ENCODE results near the gene PCED1A.

Gene PCED1A

GRCh38 chr20:2804852-2805688, 35.4 kb downstream of the PCED1A start:
- DNase-seq (ENCODE audit: low read depth): no peak

- DNase-seq (ENCODE audit: low read depth): no peak
These were observed 36.2 kb downstream of the PCED1A start for GRCh38 chr20:2804041-2804828.

- no peak for DNase-seq (ENCODE audit: low read depth)
These were observed 39.1 kb downstream of the PCED1A start for GRCh38 chr20:2801286-2801728.

GRCh38 chr20:2800521-2801285, 39.8 kb downstream of the PCED1A start, which contains the start of gene CPXM1:
Gene CPXM1, minus strand, starts transcription at chr20:2800627. Its CDS starts 55 bp downstream, at chr20:2800572.
- DNase-seq (ENCODE audit: low read depth): no peak

GRCh38 chr20:2799688-2800520, 40.6 kb downstream of the PCED1A start:
- no peak for DNase-seq (ENCODE audit: low read depth)

GRCh38 chr20:2799271-2799670, 41.2 kb downstream of the PCED1A start:
- no peak for DNase-seq (ENCODE audit: low read depth)

GRCh38 chr20:2798814-2799213, 41.6 kb downstream of the PCED1A start:
- DNase-seq (ENCODE audit: low read depth): no peak

GRCh38 chr20:2798095-2798805, 42.2 kb downstream of the PCED1A start:
- no peak for DNase-seq (ENCODE audit: low read depth)

- DNase-seq (ENCODE audit: low read depth): no peak
These were observed 43.1 kb downstream of the PCED1A start for GRCh38 chr20:2797136-2797983.

GRCh38 chr20:2796011-2796660, 44.3 kb downstream of the PCED1A start:
- DNase-seq (ENCODE audit: low read depth): no peak

GRCh38 chr20:2795451-2795850, 45.0 kb downstream of the PCED1A start:
- no peak for DNase-seq (ENCODE audit: low read depth)

GRCh38 chr20:2794866-2795447, 45.5 kb downstream of the PCED1A start:
- DNase-seq (ENCODE audit: low read depth): no peak

GRCh38 chr20:2794202-2794748, 46.2 kb downstream of the PCED1A start:
- no peak for DNase-seq (ENCODE audit: low read depth)

GRCh38 chr20:2793471-2793870, 47.0 kb downstream of the PCED1A start:
- DNase-seq (ENCODE audit: low read depth): no peak
